Measurements from ENCODE around the gene MYL12A. TPM values are rescaled to one million over a fixed set of nuclear protein-coding genes. Genes with fewer than 3 reads are reported as not detected.
A peak's percentile ranks its signal among the peaks of the same experiment; 100 is the strongest.
"Not testable (repeated sequence)": the region's sequence is repeated elsewhere in the genome, so short reads cannot be mapped to it uniquely, and the experiment has no call there.

The MYL12A gene
- 360 TPM for total RNA-seq
- polyA plus RNA-seq = 305 TPM

DNA sequence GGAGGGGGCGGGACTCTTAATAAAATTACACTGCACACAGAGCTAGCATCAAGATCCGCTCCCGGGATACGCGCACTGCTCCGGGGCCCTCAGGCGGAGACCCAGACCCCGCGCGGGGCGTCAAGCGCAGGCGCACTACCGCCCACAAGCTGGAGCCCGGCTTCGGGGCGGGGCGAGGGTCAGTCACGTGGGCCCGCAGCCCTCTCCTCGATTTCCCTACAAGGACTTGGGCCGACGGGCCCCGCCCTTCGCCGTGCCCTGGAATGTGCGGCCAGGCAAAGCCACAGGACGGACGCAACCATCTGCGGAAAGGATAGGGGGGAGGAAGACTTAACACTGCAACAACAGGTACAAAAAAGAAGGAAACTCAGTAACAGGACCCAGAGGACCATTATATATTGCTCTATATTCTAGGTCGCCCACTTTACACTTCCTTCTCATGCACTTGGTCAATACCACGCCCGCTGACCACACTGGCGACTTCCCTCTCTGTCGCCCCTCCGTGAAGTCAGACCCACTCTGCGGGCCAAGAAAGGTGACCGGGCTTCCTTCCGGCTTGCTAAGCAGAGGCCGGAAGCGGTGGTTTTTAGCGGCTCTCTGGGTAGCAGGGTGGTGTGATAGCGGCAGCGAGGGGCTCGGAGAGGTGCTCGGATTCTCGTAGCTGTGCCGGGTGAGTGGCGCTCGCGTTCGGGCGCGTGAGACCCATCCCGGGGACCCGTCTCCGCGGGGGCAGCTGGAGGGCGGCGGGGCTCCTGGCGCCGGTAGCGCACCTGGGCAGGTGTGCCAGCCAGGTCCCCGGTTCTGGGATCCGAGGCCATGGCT, at the start of gene MYL12A:
MYL12A (plus strand) TSS at position 562 of the 822 bp plus-strand sequence. CDS start 5,447 bp downstream, outside the sequence.
- Histone ChIP-seq H3K36me3 (ENCODE audit: insufficient read depth) (no peaks in the 10 kb centered on the region), H3K27ac (ENCODE audit: low read depth) (peak within 1 kb of the TSS; percentile 99), H3K4me1 (ENCODE audit: insufficient read depth) (peaks cover 2% of the 10 kb centered on the region), H3K4me3 (ENCODE audit: low read depth, low read length) (peak within 1 kb of the TSS; percentile 72)
- peak; percentile 92 for DNase-seq (ENCODE audit: extremely low spot score)
- under 1% methylated on average over 65 of the region's 65 CpGs for WGBS

DNA sequence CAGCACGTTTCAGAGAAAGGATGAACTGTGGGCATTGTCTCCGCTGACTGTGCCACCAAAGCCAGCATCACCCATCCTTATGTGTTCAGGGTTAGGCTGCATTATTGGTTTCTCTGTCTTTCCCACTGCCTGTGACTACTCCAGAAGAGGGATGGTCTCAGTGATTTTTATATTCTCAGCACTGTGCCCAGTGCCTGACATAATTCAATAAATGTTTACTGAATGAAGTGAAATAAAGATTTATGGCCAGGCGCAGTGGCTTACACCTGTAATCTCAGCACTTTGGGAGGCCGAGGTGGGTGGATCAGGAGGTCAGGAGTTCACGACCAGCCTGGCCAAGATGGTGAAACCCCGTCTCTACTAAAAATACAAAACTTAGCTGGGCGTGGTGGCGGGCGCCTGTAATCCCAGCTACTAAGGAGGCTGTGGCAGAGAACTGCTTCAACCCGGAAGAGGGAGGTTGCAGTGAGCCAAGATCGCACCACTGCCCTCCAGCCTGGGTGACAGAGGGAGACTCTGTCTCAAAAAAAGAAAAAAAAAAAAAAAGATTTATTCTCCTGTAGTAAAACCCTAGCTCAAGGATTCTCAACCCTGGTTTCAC, 49.2 kb upstream of the MYL12A start:
- WGBS = 88% methylated on average over 11 of the region's 11 CpGs
- not testable (repeated sequence) for H3K4me1 ChIP-seq (ENCODE audit: insufficient read depth); H3K4me3 ChIP-seq (ENCODE audit: low read depth, low read length); DNase-seq (ENCODE audit: extremely low spot score); H3K36me3 ChIP-seq (ENCODE audit: insufficient read depth); H3K27ac ChIP-seq (ENCODE audit: low read depth)

DNA sequence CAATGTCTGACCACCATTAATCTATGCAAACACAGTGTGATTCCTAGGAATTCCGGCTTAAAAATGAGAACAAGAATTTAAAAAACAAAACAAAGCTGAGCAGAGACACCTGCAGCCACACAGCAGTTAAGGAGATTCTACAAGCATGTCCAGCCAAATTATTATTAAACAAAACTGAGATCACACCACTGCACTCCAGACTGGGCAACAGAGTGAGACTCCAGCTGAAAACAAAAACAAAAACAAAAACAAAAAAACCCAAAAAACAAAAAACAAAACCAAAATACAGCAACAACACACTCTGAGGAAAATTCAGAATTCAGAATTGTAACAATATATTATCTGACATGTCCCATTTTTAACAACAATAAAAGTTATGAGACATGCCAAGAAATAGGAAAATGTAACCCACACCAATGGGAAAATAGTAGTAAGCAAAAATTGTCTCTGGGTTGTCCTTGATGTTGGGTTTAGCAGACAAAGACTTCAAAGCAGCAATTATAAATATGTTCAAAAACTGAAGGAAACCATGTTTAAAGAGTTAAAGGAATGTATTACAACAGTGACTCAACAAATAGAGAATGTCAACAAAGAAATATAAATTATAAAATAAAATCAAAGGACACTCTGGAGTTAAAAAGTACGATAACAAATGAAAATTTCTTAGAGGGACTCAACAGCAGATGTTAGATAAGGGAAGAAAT, 47.5 kb upstream of the MYL12A start:
- no peaks in the 10 kb centered on the region for H3K36me3 ChIP-seq (ENCODE audit: insufficient read depth)
- 66% methylated on average over 2 of the region's 2 CpGs for whole genome bisulfite sequencing
- no peak for DNase-seq (ENCODE audit: extremely low spot score)
- H3K27ac ChIP-seq (ENCODE audit: low read depth) = no peak overlapping the region
- H3K4me3 ChIP-seq (ENCODE audit: low read depth, low read length) = no peak overlapping the region
- no peaks in the 10 kb centered on the region for H3K4me1 ChIP-seq (ENCODE audit: insufficient read depth)

- Histone ChIP-seq H3K36me3 (ENCODE audit: insufficient read depth) (peaks cover 2% of the 10 kb centered on the region), H3K27ac (ENCODE audit: low read depth) (no peak overlapping the region), H3K4me3 (ENCODE audit: low read depth, low read length) (no peak overlapping the region), H3K4me1 (ENCODE audit: insufficient read depth) (no peaks in the 10 kb centered on the region)
- no peak for DNase-seq (ENCODE audit: extremely low spot score)
These were observed 42.4 kb upstream of the MYL12A start for GRCh38 chr18:3205239-3205638.

GRCh38 chr18:3207565-3207964, 40.0 kb upstream of the MYL12A start:
- Histone ChIP-seq H3K4me3 (ENCODE audit: low read depth, low read length) (no peak overlapping the region), H3K27ac (ENCODE audit: low read depth) (no peak overlapping the region), H3K4me1 (ENCODE audit: insufficient read depth) (no peaks in the 10 kb centered on the region), H3K36me3 (ENCODE audit: insufficient read depth) (peaks cover 2% of the 10 kb centered on the region)
- WGBS = 87% methylated on average over 2 of the region's 2 CpGs
- no peak for DNase-seq (ENCODE audit: extremely low spot score)

DNA sequence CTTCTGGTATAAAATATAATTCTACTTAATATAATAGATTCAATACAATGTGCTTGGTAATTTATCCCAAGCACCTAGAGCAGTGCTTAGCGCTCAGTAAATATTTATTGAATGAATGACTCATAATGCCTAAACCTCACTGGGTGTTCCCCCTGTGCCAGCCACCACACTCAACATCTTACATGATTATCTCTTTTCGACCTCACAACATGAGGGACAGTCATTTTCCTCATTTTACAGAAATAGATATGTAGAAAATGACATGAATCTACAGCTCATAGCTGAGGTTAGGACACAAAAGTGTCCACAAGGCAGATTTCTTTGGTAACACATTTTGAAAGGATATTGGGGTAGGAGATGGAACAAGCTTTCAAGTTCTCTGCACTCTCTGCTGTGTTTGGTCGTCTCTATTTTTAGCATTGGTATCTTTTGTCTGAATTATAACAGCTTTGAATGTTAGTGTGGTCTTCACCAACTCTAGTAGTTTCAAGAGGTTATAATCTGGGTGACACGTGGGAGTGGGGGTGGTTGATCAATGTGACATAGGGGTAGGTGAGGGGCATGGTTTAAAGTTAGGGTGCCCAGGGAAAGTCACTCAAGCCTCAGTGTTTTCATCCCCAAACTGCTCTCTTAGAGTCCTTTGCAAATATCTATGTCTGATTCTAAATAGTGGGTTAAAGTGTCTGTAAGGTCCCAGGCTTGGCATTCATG, 37.6 kb upstream of the MYL12A start:
- Histone ChIP-seq H3K27ac (ENCODE audit: low read depth) (no peak overlapping the region), H3K4me1 (ENCODE audit: insufficient read depth) (no peaks in the 10 kb centered on the region), H3K4me3 (ENCODE audit: low read depth, low read length) (no peak overlapping the region), H3K36me3 (ENCODE audit: insufficient read depth) (peaks cover 2% of the 10 kb centered on the region)
- no peak for DNase-seq (ENCODE audit: extremely low spot score)
- 70% methylated on average over 4 of the region's 4 CpGs for WGBS

GRCh38 chr18:3211236-3211992, 36.2 kb upstream of the MYL12A start:
- DNase-seq (ENCODE audit: extremely low spot score) = no peak
- Histone ChIP-seq H3K36me3 (ENCODE audit: insufficient read depth) (no peaks in the 10 kb centered on the region), H3K4me3 (ENCODE audit: low read depth, low read length) (no peak overlapping the region), H3K27ac (ENCODE audit: low read depth) (no peak overlapping the region), H3K4me1 (ENCODE audit: insufficient read depth) (no peaks in the 10 kb centered on the region)
- 49% methylated on average over 5 of the region's 5 CpGs for WGBS

- no peak overlapping the region for H3K4me3 ChIP-seq (ENCODE audit: low read depth, low read length)
- DNase-seq (ENCODE audit: extremely low spot score) = no peak
- H3K4me1 ChIP-seq (ENCODE audit: insufficient read depth) = no peaks in the 10 kb centered on the region
- H3K27ac ChIP-seq (ENCODE audit: low read depth) = no peak overlapping the region
- H3K36me3 ChIP-seq (ENCODE audit: insufficient read depth) = no peaks in the 10 kb centered on the region
- WGBS = 45% methylated on average over 4 of the region's 4 CpGs
These were observed 34.9 kb upstream of the MYL12A start for GRCh38 chr18:3212657-3213056.

GRCh38 chr18:3213300-3214059, 34.1 kb upstream of the MYL12A start:
- H3K36me3 ChIP-seq (ENCODE audit: insufficient read depth) = no peaks in the 10 kb centered on the region
- DNase-seq (ENCODE audit: extremely low spot score) = no peak
- WGBS = 43% methylated on average over 6 of the region's 6 CpGs
- H3K27ac ChIP-seq (ENCODE audit: low read depth) = no peak overlapping the region
- H3K4me1 ChIP-seq (ENCODE audit: insufficient read depth) = no peaks in the 10 kb centered on the region
- no peak overlapping the region for H3K4me3 ChIP-seq (ENCODE audit: low read depth, low read length)

DNA sequence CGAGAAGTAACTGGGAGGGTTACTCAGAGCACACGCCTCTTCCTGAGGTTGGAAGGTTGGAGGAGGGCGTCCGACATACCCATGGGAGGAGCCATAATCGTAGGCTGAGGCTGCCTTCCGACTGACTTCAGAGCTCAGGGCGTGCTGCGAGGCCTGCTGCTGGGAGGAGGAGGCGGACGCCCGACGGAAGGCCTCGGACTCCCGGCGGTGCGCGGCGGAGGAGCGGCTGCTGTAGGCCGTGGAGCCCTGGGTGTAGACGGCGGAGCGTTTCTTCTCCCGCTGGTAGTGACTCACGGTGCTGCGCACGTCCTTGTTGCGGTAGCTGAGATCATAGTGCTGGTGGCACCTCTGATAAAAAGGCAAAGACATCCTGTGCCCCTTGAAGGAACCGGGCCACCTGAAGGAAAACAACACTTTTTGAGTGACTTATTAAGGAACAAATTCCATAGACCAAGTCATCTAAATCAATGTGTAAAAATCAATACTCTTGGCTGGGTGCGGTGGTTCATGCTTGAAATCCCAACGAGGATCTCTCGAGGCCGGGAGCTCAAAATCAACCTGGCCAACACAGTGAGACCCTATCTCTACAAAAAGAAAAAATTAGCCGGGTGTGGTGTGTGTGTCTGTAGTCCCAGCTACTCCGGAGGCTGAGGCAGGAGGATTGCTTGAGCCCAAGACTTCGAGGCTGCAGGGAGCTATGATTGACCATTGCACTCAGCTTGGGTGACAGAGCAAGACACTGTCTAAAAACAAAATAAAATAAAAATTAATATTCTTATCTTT, 32.6 kb upstream of the MYL12A start:
- Histone ChIP-seq H3K4me3 (ENCODE audit: low read depth, low read length) (no peak overlapping the region), H3K36me3 (ENCODE audit: insufficient read depth) (no peaks in the 10 kb centered on the region), H3K27ac (ENCODE audit: low read depth) (no peak overlapping the region), H3K4me1 (ENCODE audit: insufficient read depth) (no peaks in the 10 kb centered on the region)
- DNase-seq (ENCODE audit: extremely low spot score) = no peak
- 96% methylated on average over 36 of the region's 36 CpGs for WGBS

- H3K4me1 ChIP-seq (ENCODE audit: insufficient read depth) = no peaks in the 10 kb centered on the region
- DNase-seq (ENCODE audit: extremely low spot score) = no peak
- 77% methylated on average over 5 of the region's 5 CpGs for WGBS
- no peak overlapping the region for H3K27ac ChIP-seq (ENCODE audit: low read depth)
- H3K36me3 ChIP-seq (ENCODE audit: insufficient read depth) = no peaks in the 10 kb centered on the region
- no peak overlapping the region for H3K4me3 ChIP-seq (ENCODE audit: low read depth, low read length)
These were observed 30.6 kb upstream of the MYL12A start for GRCh38 chr18:3216987-3217386.

Data from urinary bladder (tissue), 4 donors.